ENCODE data around the gene GPBP1L1.

DNA sequence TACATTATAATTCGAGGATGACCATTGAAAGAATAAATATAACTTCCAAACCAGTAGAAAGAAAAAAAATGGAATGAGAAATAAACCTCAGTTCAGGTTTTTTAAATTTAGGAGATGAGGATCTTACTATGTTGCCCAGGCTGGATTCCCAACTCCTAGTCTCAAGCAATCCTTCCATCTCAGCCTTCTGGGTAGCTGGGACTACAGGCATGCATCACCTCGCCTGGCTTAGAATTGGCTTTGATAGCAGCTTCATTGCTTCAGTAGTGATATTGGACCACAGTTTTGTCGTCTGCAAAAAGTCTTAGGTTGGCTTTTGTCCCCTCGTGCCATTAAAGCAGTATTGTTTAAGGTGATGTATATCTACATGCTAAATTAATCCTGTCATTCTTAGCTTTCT lies 99.6 kb downstream of the GPBP1L1 start:
- TF ChIP-seq EZH2phosphoT487 (IDR thresholded peaks at IDR 0.05; ENCODE audit: insufficient read depth, low read depth), result no peak
- TF ChIP-seq EZH2 (IDR thresholded peaks at IDR 0.05; ENCODE audit: insufficient read depth, poor library complexity, severe bottlenecking), result no peak

Data from GM23248 (cell line).